Loucy (cell line): Measurements from ENCODE around the gene LY86.

Experiments
- H2AFZ ChIP-seq: fragments of 200-600 bp; sonication (generic); 2 replicates; pipeline ENCODE4 v1.6.0; 2016; ENCODE audit warnings: antibody characterized with exemption, mild to moderate bottlenecking, low read length, moderate library complexity
- H3F3A ChIP-seq: fragments of 200-600 bp; 2 replicates; pipeline ENCODE4 v1.6.0; 2016; ENCODE audit warnings: antibody characterized with exemption, low read depth, mild to moderate bottlenecking
- H3K27me3 ChIP-seq: fragments of 200-600 bp; sonication (generic); 2 replicates; pipeline ENCODE4 v1.6.1; 2014; ENCODE audit warnings: low read length, mild to moderate bottlenecking; ENCODE audit not compliant: insufficient read depth, poor library complexity, severe bottlenecking
- H3K36me3 ChIP-seq: fragments of 200-600 bp; sonication (generic); 2 replicates; pipeline ENCODE4 v1.6.1; 2016; ENCODE audit warnings: low read length; ENCODE audit not compliant: insufficient read depth
- H3K4me1 ChIP-seq: fragments of 200-600 bp; sonication (generic); 2 replicates; pipeline ENCODE4 v1.5.1; 2014; ENCODE audit warnings: low read length, mild to moderate bottlenecking; ENCODE audit not compliant: insufficient read depth, poor library complexity, severe bottlenecking
- H3K4me2 ChIP-seq: fragments of 200-600 bp; sonication (generic); 2 replicates; pipeline ENCODE4 v1.6.0; 2014; ENCODE audit warnings: antibody characterized with exemption, low read length, low read depth, mild to moderate bottlenecking; ENCODE audit not compliant: poor library complexity, severe bottlenecking
- H3K4me3 ChIP-seq: fragments of 200-600 bp; sonication (generic); 2 replicates; pipeline ENCODE4 v1.5.1; 2014; ENCODE audit warnings: low read length, mild to moderate bottlenecking, mixed read lengths; ENCODE audit not compliant: poor library complexity, severe bottlenecking
- H3K79me2 ChIP-seq: fragments of 200-600 bp; sonication (generic); 2 replicates; pipeline ENCODE4 v1.6.1; 2014; ENCODE audit warnings: low read length; ENCODE audit not compliant: insufficient read depth
- H3K9ac ChIP-seq: fragments of 200-600 bp; sonication (generic); 2 replicates; pipeline ENCODE4 v1.6.0; 2014; ENCODE audit warnings: mild to moderate bottlenecking, low read depth, low read length, moderate library complexity; ENCODE audit not compliant: poor library complexity, severe bottlenecking
- H3K9me2 ChIP-seq: fragments of 200-600 bp; sonication (generic); replicated peaks from 2 replicates; pipeline ENCODE4 v1.6.1; 2016; ENCODE audit warnings: low read depth, low read length, mixed read lengths
- H3K9me3 ChIP-seq: fragments of 200-600 bp; sonication (generic); 2 replicates; pipeline ENCODE4 v1.6.1; 2014; ENCODE audit warnings: mild to moderate bottlenecking, antibody characterized with exemption, low read length, low read depth; ENCODE audit not compliant: insufficient read depth
- H4K20me1 ChIP-seq: fragments of 200-600 bp; sonication (generic); 2 replicates; pipeline ENCODE4 v1.6.0; 2014; ENCODE audit warnings: antibody characterized with exemption, low read length, mild to moderate bottlenecking; ENCODE audit not compliant: insufficient read depth, poor library complexity, severe bottlenecking
- CTCF ChIP-seq: fragments of 200-600 bp; sonication (generic); conservative IDR thresholded peaks from 2 replicates; pipeline ENCODE4 v1.5.1; 2014; ENCODE audit warnings: mild to moderate bottlenecking, antibody characterized with exemption, low read length
- EZH2phosphoT487 ChIP-seq: fragments of 200-600 bp; IDR thresholded peaks from 2 replicates; pipeline ENCODE4 v1.6.1; 2018; ENCODE audit warnings: antibody characterized with exemption, mild to moderate bottlenecking, moderate library complexity, borderline replicate concordance

LY86 gene

GRCh38 chr6:6686176-6686575 lies 97.7 kb downstream of the LY86 start:
- Histone ChIP-seq H4K20me1 (no peaks in the 10 kb centered on the region), H3K36me3 (no peaks in the 10 kb centered on the region), H2AFZ (no peak overlapping the region), H3K4me1 (no peaks in the 10 kb centered on the region), H3F3A (no peaks in the 10 kb centered on the region), H3K9me2 (no peaks in the 10 kb centered on the region), H3K79me2 (no peaks in the 10 kb centered on the region), H3K4me3 (no peak overlapping the region), H3K4me2 (no peak overlapping the region), H3K9me3 (no peaks in the 10 kb centered on the region), H3K9ac (no peak overlapping the region), H3K27me3 (no peaks in the 10 kb centered on the region)
- TF ChIP-seq CTCF (no peak), EZH2phosphoT487 (no peak)

- H3K9ac ChIP-seq = no peak overlapping the region
- H3K79me2 ChIP-seq = no peaks in the 10 kb centered on the region
- H3K4me3 ChIP-seq = no peak overlapping the region
- no peak overlapping the region for H2AFZ ChIP-seq
- no peaks in the 10 kb centered on the region for H3K27me3 ChIP-seq
- TF ChIP-seq EZH2phosphoT487 = no peak
- no peak for TF ChIP-seq CTCF
- H3K36me3 ChIP-seq = no peaks in the 10 kb centered on the region
- no peaks in the 10 kb centered on the region for H3K9me2 ChIP-seq
- no peaks in the 10 kb centered on the region for H4K20me1 ChIP-seq
- H3K4me1 ChIP-seq = no peaks in the 10 kb centered on the region
- H3F3A ChIP-seq = no peaks in the 10 kb centered on the region
- no peaks in the 10 kb centered on the region for H3K9me3 ChIP-seq
- no peak overlapping the region for H3K4me2 ChIP-seq
Observed at GRCh38 chr6:6686748-6687601, 98.5 kb downstream of the LY86 start.

- H3K36me3 ChIP-seq = no peaks in the 10 kb centered on the region
- no peaks in the 10 kb centered on the region for H3F3A ChIP-seq
- H3K79me2 ChIP-seq = no peaks in the 10 kb centered on the region
- H2AFZ ChIP-seq = 0 out of 2 replicates have a peak overlapping the region, but pooled peaks have one; percentile 40
- H3K27me3 ChIP-seq = no peaks in the 10 kb centered on the region
- H3K9me2 ChIP-seq = no peaks in the 10 kb centered on the region
- TF ChIP-seq EZH2phosphoT487 = no peak
- TF ChIP-seq CTCF = no peak
- H4K20me1 ChIP-seq = no peaks in the 10 kb centered on the region
- no peak overlapping the region for H3K9ac ChIP-seq
- no peak overlapping the region for H3K4me2 ChIP-seq
- no peak overlapping the region for H3K4me3 ChIP-seq
- H3K4me1 ChIP-seq = no peaks in the 10 kb centered on the region
- no peaks in the 10 kb centered on the region for H3K9me3 ChIP-seq
Observed at GRCh38 chr6:6688283-6688682, 99.8 kb downstream of the LY86 start.
